ENCODE measurements around the gene PKD2L1. TPM values are rescaled to one million over a fixed set of nuclear protein-coding genes. Genes with fewer than 3 reads are reported as not detected.
A peak's percentile ranks its signal among the peaks of the same experiment; 100 is the strongest.
"Not testable (repeated sequence)": the region's sequence is repeated elsewhere in the genome, so short reads cannot be mapped to it uniquely, and the experiment has no call there.

The PKD2L1 gene
- total and polyA plus RNA-seq, 9 of the 15 experiments (the other 6 are each of a cell fraction or from before 2014, with no cell fraction given) = not detected

- Histone ChIP-seq H3K4me2 (ENCODE audit: insufficient read depth, low read length) (peak overlapping the region; percentile 96), H3K27ac (ENCODE audit: extremely low read depth, low read depth, low read length) (peak overlapping the region; percentile 100), H3K4me1 (replicated peaks in 1 of 2; ENCODE audit: control insufficient read depth in 2 of 2, insufficient read depth in 2 of 2, low read length in 2 of 2) (peaks cover 25% of the 10 kb centered on the region in 2 experiments), H3K9ac (ENCODE audit: insufficient read depth in 1 of 2, low read depth in 2 of 2, low read length in 2 of 2) (peak overlapping the region; percentile 93 to 99; a peak in 3 of 4 replicates), H3K4me3 (peak overlapping the region; percentile 62), H3K79me2 (ENCODE audit: control insufficient read depth, insufficient read depth, low read length) (peaks cover 36% of the 10 kb centered on the region)
- H3K9me3 ChIP-seq (replicated peaks; ENCODE audit: control insufficient read depth, insufficient read depth, low read depth, low read length); BruUV-seq (replicated peaks); in situ Hi-C loops (cut with MboI); H3K9me1 ChIP-seq (ENCODE audit: control insufficient read depth, insufficient read depth, low read length); H3K36me3 ChIP-seq (ENCODE audit: control insufficient read depth, insufficient read depth, low read length); DNase-seq (ENCODE audit: extremely low read depth in 1 of 4, low spot score in 3 of 4); H2AFZ ChIP-seq (ENCODE audit: low read depth, low read length); intact Hi-C loops (cut with micrococcal nuclease); CTCF ChIA-PET (ENCODE audit: low intra/inter-chr PET ratio); H3K27me3 ChIP-seq (ENCODE audit: control insufficient read depth in 2 of 2, insufficient read depth in 2 of 2, low read length in 2 of 2); H4K20me1 ChIP-seq (replicated peaks; ENCODE audit: control insufficient read depth, insufficient read depth, low read length); FAIRE-seq; ATAC-seq: not testable (repeated sequence)
- TF ChIP-seq POLR2AphosphoS5 (IDR thresholded peaks at IDR 0.05; ENCODE audit: control insufficient read depth, insufficient read depth, low read depth, low read length) (0 out of 2 replicates have a peak, but pooled peaks have one; percentile 11), EGR1 (conservative IDR thresholded peaks at IDR 0.05) (0 out of 2 replicates have a peak, but pooled peaks have one; percentile 16), ZNF121 (CRISPR knock-in tag; conservative IDR thresholded peaks at IDR 0.05) (0 out of 2 replicates have a peak, but pooled peaks have one; percentile 17)
- POLR2A ChIA-PET = interaction anchor here (0.6 to 3.4 kb wide), 5 partner anchors 12 to 497 kb away, joined by 3 to 50 read pairs (median 3); partner anchors contain the start of gene BLOC1S2
- 2% methylated on average over 7 of the region's 7 CpGs for WGBS (ENCODE audit: insufficient coverage, low coverage, missing lambda C conversion rate)
Observed at GRCh38 chr10:100374677-100375353, 44.8 kb upstream of the PKD2L1 start.

- no peak for ATAC-seq
- ChIA-PET POLR2A (interaction anchor here (0.8 to 3.4 kb wide), 8 partner anchors 12 to 944 kb away, joined by 3 to 50 read pairs (median 4); partner anchors contain the start of genes BLOC1S2 and GOT1), CTCF (ENCODE audit: low intra/inter-chr PET ratio) (no interaction called here)
- no peaks in the 10 kb centered on the region for H4K20me1 ChIP-seq (replicated peaks; ENCODE audit: control insufficient read depth, insufficient read depth, low read length)
- H2AFZ ChIP-seq (ENCODE audit: low read depth, low read length) = no peak overlapping the region
- H3K4me3 ChIP-seq = peak overlapping the region; percentile 62
- DNase-seq (ENCODE audit: extremely low read depth in 1 of 4, low spot score in 3 of 4) = no peak
- H3K27ac ChIP-seq (ENCODE audit: extremely low read depth, low read depth, low read length) = peak overlapping the region; percentile 100
- H3K79me2 ChIP-seq (ENCODE audit: control insufficient read depth, insufficient read depth, low read length) = peaks cover 36% of the 10 kb centered on the region
- 0% methylated on average over 3 of the region's 3 CpGs for WGBS (ENCODE audit: insufficient coverage, low coverage, missing lambda C conversion rate)
- peak overlapping the region; percentile 96 for H3K4me2 ChIP-seq (ENCODE audit: insufficient read depth, low read length)
- H3K4me1 ChIP-seq (replicated peaks in 1 of 2; ENCODE audit: control insufficient read depth in 2 of 2, insufficient read depth in 2 of 2, low read length in 2 of 2) = peaks cover 25% of the 10 kb centered on the region in 2 experiments
- in situ Hi-C loops (cut with MboI) (no loop called here), intact Hi-C loops (cut with micrococcal nuclease) (no loop called here)
- FAIRE-seq = no peak
- no peaks in the 10 kb centered on the region for H3K27me3 ChIP-seq (ENCODE audit: control insufficient read depth in 2 of 2, insufficient read depth in 2 of 2, low read length in 2 of 2)
- H3K9me3 ChIP-seq (replicated peaks; ENCODE audit: control insufficient read depth, insufficient read depth, low read depth, low read length) = no peaks in the 10 kb centered on the region
- H3K9ac ChIP-seq (ENCODE audit: insufficient read depth in 1 of 2, low read depth in 2 of 2, low read length in 2 of 2) = peak overlapping the region; percentile 93 to 99; a peak in 3 of 4 replicates
- no peaks in the 10 kb centered on the region for H3K36me3 ChIP-seq (ENCODE audit: control insufficient read depth, insufficient read depth, low read length)
- H3K9me1 ChIP-seq (ENCODE audit: control insufficient read depth, insufficient read depth, low read length) = no peaks in the 10 kb centered on the region
- BruUV-seq (replicated peaks) = no TSS peak
- TF ChIP-seq POLR2A (conservative IDR thresholded peaks at IDR 0.05) = peak; percentile 70
- TF ChIP-seq RBFOX2 (IDR thresholded peaks at IDR 0.05; ENCODE audit: low read depth, low read length) = no peak
- TF ChIP-seq AFF1 (IDR thresholded peaks at IDR 0.05; ENCODE audit: low read depth in 1 of 2, partially characterized antibody in 2 of 2) = peak in 1 of 2 experiments; percentile 15
- TF ChIP-seq PML (IDR thresholded peaks at IDR 0.05; ENCODE audit: low read length) = peak; percentile 13; the same call in 1 of the 2 replicates
- TF ChIP-seq HDAC6 (IDR thresholded peaks at IDR 0.05; ENCODE audit: low read depth, low read length) = no peak
- no peak for TF ChIP-seq TCF3 (CRISPR knock-in tag; IDR thresholded peaks at IDR 0.05)
- TF ChIP-seq NBN (IDR thresholded peaks at IDR 0.05; ENCODE audit: low read depth) = peak; percentile 9; the same call in 1 of the 2 replicates
- TF ChIP-seq ZEB2 (IDR thresholded peaks at IDR 0.05) = 0 out of 2 replicates have a peak, but pooled peaks have one; percentile 12
- TF ChIP-seq SP1 (CRISPR knock-in tag; IDR thresholded peaks at IDR 0.05) = no peak
Observed at GRCh38 chr10:100374200-100374655, 44.2 kb upstream of the PKD2L1 start.
